ENCODE results near the gene CNDP2.

- TF ChIP-seq CTBP1 (IDR thresholded peaks at IDR 0.05; ENCODE audit: borderline replicate concordance) (no peak), TARDBP (IDR thresholded peaks at IDR 0.05) (no peak), BHLHE40 (IDR thresholded peaks at IDR 0.05; ENCODE audit: borderline replicate concordance) (no peak), SUZ12 (IDR thresholded peaks at IDR 0.05) (no peak), ARNT (IDR thresholded peaks at IDR 0.05) (no peak)
These were observed 18.8 kb downstream of the CNDP2 start for GRCh38 chr18:74514860-74515495.
